Measurements from ENCODE around the gene LRWD1.

- TF ChIP-seq CTCF (IDR thresholded peaks at IDR 0.05) (no peak), POLR2A (IDR thresholded peaks at IDR 0.05) (no peak)
Measured at GRCh38 chr7:102466097-102466496, 1.3 kb downstream of the LRWD1 start.

Data from Peyer's patch (tissue), 4 donors.